Fibroblast of mammary gland (primary cell): ENCODE measurements around the gene CNIH2.

Source experiments
- DNase-seq: peaks from one replicate; pipeline ENCODE4 v3.0.0-alpha.2; 2010; ENCODE audit warnings: low read depth
- H3K4me3 ChIP-seq: 2 replicates; pipeline ENCODE4 v1.5.1; 2011; ENCODE audit warnings: low read depth, mild to moderate bottlenecking, low read length, moderate library complexity; ENCODE audit not compliant: control insufficient read depth
- CTCF ChIP-seq: conservative IDR thresholded peaks from 2 replicates; pipeline ENCODE4 v1.5.1; 2011; ENCODE audit warnings: low read depth, low read length, inconsistent platforms; ENCODE audit not compliant: control insufficient read depth, insufficient read depth

The CNIH2 gene

GRCh38 chr11:66279092-66279734 is 1.2 kb downstream of the CNIH2 start:
- TF ChIP-seq CTCF, result no peak
- H3K4me3 ChIP-seq, result no peak overlapping the region
- no peak for DNase-seq

DNA sequence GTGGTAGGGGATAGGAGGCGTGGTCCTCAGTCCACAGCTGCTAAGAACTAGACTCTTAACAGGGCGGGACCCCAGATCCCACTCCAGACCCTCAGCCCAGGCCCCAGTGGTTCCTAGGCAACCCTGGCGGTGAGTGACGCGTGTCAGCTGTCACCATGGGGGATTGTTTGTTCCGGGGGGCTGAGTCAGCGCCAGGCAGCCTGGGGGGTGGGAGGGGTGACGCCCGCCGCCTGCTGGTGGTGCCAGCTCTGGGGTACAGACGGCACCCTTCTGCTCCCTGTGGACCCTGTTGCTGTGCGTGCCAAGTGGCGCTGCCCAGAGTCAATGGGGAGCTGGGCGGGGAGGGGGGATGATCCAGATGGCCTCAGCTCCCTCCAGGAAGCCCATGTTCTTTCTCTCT is 2.5 kb downstream of the CNIH2 start:
- no peak overlapping the region for H3K4me3 ChIP-seq
- TF ChIP-seq CTCF, result no peak
- no peak for DNase-seq

DNA sequence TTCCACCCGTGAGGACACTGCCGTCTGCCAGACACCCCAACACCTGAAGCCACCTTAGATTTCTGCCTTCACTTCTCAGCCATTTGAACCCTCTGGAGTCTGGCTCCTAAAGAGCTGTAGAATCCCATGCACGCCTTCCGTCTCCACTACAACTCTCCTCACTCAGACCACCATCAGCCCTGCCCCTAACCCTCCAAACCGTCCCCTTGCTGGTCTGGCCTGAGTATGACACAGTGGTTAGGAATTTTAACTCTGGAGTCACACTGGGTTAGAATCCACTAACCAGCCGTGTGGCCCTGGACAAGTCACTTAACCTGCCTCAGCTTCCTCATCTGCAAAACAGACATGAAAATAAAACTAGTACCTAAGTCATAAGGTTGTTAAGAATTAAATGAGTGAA is 3.0 kb downstream of the CNIH2 start:
- no peak for TF ChIP-seq CTCF
- no peak for DNase-seq
- H3K4me3 ChIP-seq, result no peak overlapping the region

GRCh38 chr11:66281776-66282467 is 3.9 kb downstream of the CNIH2 start:
- DNase-seq, result no peak
- no peak for TF ChIP-seq CTCF

DNA sequence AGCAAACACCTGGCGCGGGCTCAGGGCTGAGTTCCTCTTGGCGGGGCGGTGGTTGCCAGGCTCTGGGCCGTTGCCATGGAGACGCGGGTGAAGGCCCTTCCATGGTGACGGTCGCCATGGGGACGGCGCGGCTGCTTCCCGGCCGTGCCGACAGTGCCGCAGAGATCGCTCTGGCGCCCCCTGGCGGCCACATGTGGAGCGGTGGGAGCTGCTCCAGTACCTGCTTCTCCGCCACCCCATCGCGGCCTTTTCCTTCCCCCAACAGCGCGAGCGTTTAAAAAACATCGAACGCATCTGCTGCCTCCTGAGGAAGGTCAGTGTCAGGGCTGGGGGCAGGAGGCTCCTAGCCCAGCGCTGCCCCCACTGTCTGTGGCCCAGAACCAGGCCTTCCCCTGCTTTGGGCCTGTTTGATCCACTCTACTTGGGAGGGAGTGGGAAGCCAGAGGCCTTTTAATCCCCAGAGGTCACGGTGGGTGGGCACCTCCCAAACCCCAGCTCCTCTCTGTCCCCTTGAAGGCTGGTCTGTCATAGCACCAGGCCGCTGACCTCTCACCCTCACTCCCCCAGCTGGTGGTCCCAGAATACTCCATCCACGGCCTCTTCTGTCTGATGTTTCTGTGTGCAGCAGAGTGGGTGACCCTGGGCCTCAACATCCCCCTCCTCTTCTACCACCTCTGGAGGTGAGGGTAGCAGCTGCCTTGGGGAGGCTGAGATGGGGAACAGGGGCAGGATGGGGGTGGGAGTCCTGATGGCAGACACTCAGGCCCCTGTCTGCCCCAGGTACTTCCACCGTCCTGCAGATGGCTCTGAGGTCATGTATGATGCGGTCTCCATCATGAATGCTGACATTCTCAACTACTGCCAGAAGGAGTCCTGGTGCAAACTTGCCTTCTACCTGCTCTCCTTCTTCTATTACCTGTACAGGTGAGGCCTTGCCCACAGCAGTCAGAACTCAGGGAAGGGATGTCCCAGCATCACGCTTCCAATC is 4.8 kb downstream of the CNIH2 start:
- peak; percentile 91 for DNase-seq
- TF ChIP-seq CTCF, result peak; percentile 75
- H3K4me3 ChIP-seq, result no peak overlapping the region

More at GRCh38 chr11:66281776-66282467, 3.9 kb downstream of the CNIH2 start:
- H3K4me3 ChIP-seq, result no peak overlapping the region

DNA sequence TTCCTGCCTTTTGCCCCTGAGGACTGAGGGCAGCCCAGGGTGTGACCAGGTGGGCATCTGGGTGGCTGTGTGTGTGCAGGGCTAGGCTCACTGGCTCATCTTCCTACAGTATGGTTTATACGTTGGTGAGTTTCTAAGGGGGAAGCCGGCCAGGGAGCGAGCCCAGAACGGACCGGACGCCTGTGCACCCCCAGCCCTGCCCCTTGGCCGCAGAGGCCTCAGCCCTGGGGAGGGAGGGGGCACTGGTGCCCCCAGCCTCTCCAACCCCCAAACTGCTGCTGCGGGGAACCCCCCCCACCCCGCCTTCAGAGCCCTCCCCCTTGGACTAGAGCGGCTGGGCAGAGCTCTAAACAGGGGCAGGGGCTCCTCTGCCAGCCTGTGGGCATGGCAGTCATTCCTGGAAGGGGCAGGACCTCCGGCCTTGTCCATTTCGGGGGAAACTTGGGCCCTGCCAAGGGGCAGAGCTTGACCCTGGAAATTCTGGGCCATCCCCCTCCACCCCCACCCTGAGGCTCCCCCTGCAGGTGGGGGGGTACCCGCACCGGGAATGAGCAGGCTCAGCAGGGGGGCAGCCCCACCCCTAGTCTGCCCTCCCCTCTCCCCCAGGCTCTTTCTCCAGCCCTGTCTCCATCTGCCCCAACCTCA is 5.6 kb downstream of the CNIH2 start:
- no peak for TF ChIP-seq CTCF
- no peak overlapping the region for H3K4me3 ChIP-seq
- no peak for DNase-seq
